GM12865 (cell line): ENCODE results near the gene SOS2.

Source experiments
- DNase-seq: peaks from one replicate; pipeline ENCODE4 v3.0.0; 2010; ENCODE audit warnings: low read depth
- H3K4me3 ChIP-seq: 2 replicates; pipeline ENCODE4 v1.5.1; 2011; ENCODE audit warnings: mild to moderate bottlenecking, low read depth, low read length, control low read depth
- CTCF ChIP-seq: IDR thresholded peaks from 2 replicates; pipeline ENCODE4 v1.5.1; 2011; ENCODE audit warnings: low read length, control low read depth, low read depth, inconsistent platforms; ENCODE audit not compliant: insufficient read depth; ENCODE audit errors: missing control alignments

SOS2 gene

GRCh38 chr14:50231475-50232275 lies at the start of gene SOS2:
SOS2 (minus strand) TSS chr14:50231578; CDS start chr14:50231283, 295 bp downstream.
- H3K4me3 ChIP-seq: peak within 1 kb of the TSS; percentile 86
- peak; percentile 89 for DNase-seq
- no peak for TF ChIP-seq CTCF

- no peak for TF ChIP-seq CTCF
- no peak overlapping the region for H3K4me3 ChIP-seq
- DNase-seq: no peak
Measured at GRCh38 chr14:50272498-50272897, 41.1 kb upstream of the SOS2 start.

- no peak overlapping the region for H3K4me3 ChIP-seq
- no peak for TF ChIP-seq CTCF
- no peak for DNase-seq
Measured at GRCh38 chr14:50270932-50271331, 39.6 kb upstream of the SOS2 start.

- H3K4me3 ChIP-seq: no peak overlapping the region
- no peak for TF ChIP-seq CTCF
- DNase-seq: no peak
Measured at GRCh38 chr14:50265029-50265428, 33.7 kb upstream of the SOS2 start.

- TF ChIP-seq CTCF: no peak
- no peak for DNase-seq
- no peak overlapping the region for H3K4me3 ChIP-seq
Measured at GRCh38 chr14:50263321-50263720, 31.9 kb upstream of the SOS2 start.

GRCh38 chr14:50262865-50263264 lies 31.5 kb upstream of the SOS2 start:
- H3K4me3 ChIP-seq: no peak overlapping the region
- no peak for DNase-seq

More at GRCh38 chr14:50262865-50263264, 31.5 kb upstream of the SOS2 start:
- no peak for TF ChIP-seq CTCF
